Measurements from ENCODE around the gene LMNTD2. TPM values are rescaled to one million over a fixed set of nuclear protein-coding genes. Genes with fewer than 3 reads are reported as not detected.
A peak's percentile ranks its signal among the peaks of the same experiment; 100 is the strongest.

LMNTD2 gene
- total and polyA plus RNA-seq, 2 of the 13 experiments (the other 11 are each of a cell fraction or from before 2014, with no cell fraction given) = 1.1 to 3.1 TPM

DNA sequence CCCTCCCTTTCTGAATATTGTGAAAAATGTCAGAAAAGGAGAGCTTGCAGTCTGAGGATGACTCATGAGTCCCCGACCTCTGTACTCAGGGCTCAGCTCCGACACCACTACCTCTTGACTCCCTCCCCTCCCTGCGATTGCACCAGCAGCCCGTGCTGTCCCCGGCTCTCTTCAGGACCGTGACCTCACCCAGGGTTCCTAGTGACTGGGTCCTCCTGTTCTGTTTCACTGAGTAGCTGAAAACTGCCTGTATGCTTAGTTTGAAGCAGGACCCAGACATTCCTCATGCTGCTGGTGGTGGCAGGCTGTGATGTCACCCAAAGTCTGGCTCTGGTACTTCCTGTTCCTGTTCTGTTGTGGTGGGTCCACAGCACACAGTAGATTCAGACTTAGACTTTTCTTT, 27.4 kb upstream of the LMNTD2 start (continued):
- TF ChIP-seq, protein P1, sequence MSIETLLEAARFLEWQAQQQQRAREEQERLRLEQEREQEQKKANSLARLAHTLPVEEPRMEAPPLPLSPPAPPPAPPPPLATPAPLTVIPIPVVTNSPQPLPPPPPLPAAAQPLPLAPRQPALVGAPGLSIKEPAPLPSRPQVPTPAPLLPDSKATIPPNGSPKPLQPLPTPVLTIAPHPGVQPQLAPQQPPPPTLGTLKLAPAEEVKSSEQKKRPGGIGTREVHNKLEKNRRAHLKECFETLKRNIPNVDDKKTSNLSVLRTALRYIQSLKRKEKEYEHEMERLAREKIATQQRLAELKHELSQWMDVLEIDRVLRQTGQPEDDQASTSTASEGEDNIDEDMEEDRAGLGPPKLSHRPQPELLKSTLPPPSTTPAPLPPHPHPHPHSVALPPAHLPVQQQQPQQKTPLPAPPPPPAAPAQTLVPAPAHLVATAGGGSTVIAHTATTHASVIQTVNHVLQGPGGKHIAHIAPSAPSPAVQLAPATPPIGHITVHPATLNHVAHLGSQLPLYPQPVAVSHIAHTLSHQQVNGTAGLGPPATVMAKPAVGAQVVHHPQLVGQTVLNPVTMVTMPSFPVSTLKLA (IDR thresholded peaks at IDR 0.05) = peak; percentile 46; the same call in 1 of the 2 replicates
- TF ChIP-seq POLR2G (IDR thresholded peaks at IDR 0.05; ENCODE audit: low read depth, low read length) = no peak
- no peak for TF ChIP-seq ZNF766 (CRISPR knock-in tag; IDR thresholded peaks at IDR 0.05; ENCODE audit: borderline replicate concordance)
- no peak for TF ChIP-seq ZNF615 (CRISPR knock-in tag; IDR thresholded peaks at IDR 0.05; ENCODE audit: borderline replicate concordance)
- TF ChIP-seq NFATC3 (CRISPR knock-in tag; IDR thresholded peaks at IDR 0.05) = no peak
- no peak for TF ChIP-seq ZSCAN20 (CRISPR knock-in tag; IDR thresholded peaks at IDR 0.05; ENCODE audit: borderline replicate concordance)
- TF ChIP-seq SRSF9 (IDR thresholded peaks at IDR 0.05; ENCODE audit: borderline replicate concordance, insufficient read depth, low read depth, low read length, poor library complexity, severe bottlenecking) = no peak
- no peak for TF ChIP-seq ZNF280B (CRISPR knock-in tag; IDR thresholded peaks at IDR 0.05; ENCODE audit: borderline replicate concordance)
- TF ChIP-seq PBX2 (CRISPR knock-in tag; IDR thresholded peaks at IDR 0.05) = no peak
- no peak for TF ChIP-seq ZNF12 (CRISPR knock-in tag; IDR thresholded peaks at IDR 0.05)
- no peak for TF ChIP-seq ZNF678 (CRISPR knock-in tag; IDR thresholded peaks at IDR 0.05)
- TF ChIP-seq TRAFD1 (CRISPR knock-in tag; IDR thresholded peaks at IDR 0.05; ENCODE audit: borderline replicate concordance) = 0 out of 2 replicates have a peak, but pooled peaks have one; percentile 60
- TF ChIP-seq ZNF652 (CRISPR knock-in tag; IDR thresholded peaks at IDR 0.05; ENCODE audit: borderline replicate concordance, low read depth) = no peak
- TF ChIP-seq, protein P2, sequence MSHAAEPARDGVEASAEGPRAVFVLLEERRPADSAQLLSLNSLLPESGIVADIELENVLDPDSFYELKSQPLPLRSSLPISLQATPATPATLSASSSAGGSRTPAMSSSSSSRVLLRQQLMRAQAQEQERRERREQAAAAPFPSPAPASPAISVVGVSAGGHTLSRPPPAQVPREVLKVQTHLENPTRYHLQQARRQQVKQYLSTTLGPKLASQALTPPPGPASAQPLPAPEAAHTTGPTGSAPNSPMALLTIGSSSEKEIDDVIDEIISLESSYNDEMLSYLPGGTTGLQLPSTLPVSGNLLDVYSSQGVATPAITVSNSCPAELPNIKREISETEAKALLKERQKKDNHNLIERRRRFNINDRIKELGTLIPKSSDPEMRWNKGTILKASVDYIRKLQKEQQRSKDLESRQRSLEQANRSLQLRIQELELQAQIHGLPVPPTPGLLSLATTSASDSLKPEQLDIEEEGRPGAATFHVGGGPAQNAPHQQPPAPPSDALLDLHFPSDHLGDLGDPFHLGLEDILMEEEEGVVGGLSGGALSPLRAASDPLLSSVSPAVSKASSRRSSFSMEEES (CRISPR knock-in tag; IDR thresholded peaks at IDR 0.05) = peak; percentile 75; the same call in 1 of the 2 replicates
- peak in 1 of 2 experiments; percentile 97; a peak in 2 of 4 replicates for TF ChIP-seq ATF4 (CRISPR knock-in tag; IDR thresholded peaks at IDR 0.05)
- TF ChIP-seq PHF5A (CRISPR knock-in tag; IDR thresholded peaks at IDR 0.05; ENCODE audit: low read depth, unreplicated experiment) = peak; percentile 86
- peak; percentile 68; the same call in 1 of the 2 replicates for TF ChIP-seq ZNF331 (CRISPR knock-in tag; IDR thresholded peaks at IDR 0.05)
- TF ChIP-seq, protein P3, sequence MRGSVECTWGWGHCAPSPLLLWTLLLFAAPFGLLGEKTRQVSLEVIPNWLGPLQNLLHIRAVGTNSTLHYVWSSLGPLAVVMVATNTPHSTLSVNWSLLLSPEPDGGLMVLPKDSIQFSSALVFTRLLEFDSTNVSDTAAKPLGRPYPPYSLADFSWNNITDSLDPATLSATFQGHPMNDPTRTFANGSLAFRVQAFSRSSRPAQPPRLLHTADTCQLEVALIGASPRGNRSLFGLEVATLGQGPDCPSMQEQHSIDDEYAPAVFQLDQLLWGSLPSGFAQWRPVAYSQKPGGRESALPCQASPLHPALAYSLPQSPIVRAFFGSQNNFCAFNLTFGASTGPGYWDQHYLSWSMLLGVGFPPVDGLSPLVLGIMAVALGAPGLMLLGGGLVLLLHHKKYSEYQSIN (CRISPR knock-in tag; IDR thresholded peaks at IDR 0.05; ENCODE audit: borderline replicate concordance) = no peak

Measured in HepG2 (cell line).